Hair follicle dermal papilla cell (primary cell): ENCODE results near the gene RBMX. TPM values are rescaled to one million over a fixed set of nuclear protein-coding genes. Genes with fewer than 3 reads are reported as not detected.

Experiments used
- small RNA-seq: library from RNA; depleted of rRNA; stranded (forward); fragments of <200 nt; gene quantifications from one replicate; pipeline ENCODE3, GENCODE V24; 2012
- total RNA-seq: library from RNA; depleted of rRNA; stranded (reverse); fragments of >200 nt; gene quantifications from 2 replicates; pipeline ENCODE4 v1.2.3, GENCODE V29; 2012

RBMX gene
- total RNA-seq: 158 and 235 TPM in 2 replicates

DNA sequence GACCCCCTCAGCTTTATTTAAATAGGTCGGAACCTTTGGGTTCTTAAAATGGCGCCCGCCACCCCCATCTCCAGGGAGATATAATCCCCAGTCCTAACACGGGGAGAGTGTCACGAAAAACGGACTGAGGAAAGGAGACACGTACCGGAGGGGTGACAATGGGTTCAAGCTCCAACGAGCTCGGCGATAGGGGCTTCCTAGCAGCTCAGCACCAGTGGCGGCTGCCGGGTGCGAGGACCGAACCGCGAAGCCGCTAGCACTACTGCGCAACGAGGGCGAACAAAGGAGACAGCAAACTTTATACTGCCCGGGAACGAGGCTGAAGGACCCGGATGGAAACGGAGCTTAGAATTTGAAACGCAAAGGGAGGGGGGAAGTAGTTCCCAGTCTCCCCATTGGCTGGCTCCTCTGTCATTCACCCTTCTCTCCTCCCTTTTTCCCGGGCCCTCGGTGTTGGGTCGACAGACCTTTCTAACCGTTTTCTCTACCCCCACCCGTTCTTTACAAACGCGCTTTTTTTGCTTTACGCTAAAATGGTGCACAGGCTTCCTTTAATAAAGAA, at the start of gene RBMX:
Gene RBMX, minus strand, starts transcription at position 274 of the 562 bp plus-strand sequence. CDS start 1,298 bp downstream, outside the sequence.

Small RNA genes lying within 50 kb of the gene (small RNA-seq; reads per million reads assigned to genes)
- not detected for gene SNORD61

Other genes starting within 250 kb of the RBMX start
- gene CD40LG, start 232.6 kb downstream of the RBMX start, total RNA-seq: not detected in 2 replicates
- 32.5 and 34.6 TPM in 2 replicates for gene ARHGEF6, start 99.8 kb downstream of the RBMX start, total RNA-seq
- gene GPR101, start 153.3 kb upstream of the RBMX start, total RNA-seq: not detected in 2 replicates